ENCODE data around the gene ST6GALNAC1.

Gene ST6GALNAC1

DNA sequence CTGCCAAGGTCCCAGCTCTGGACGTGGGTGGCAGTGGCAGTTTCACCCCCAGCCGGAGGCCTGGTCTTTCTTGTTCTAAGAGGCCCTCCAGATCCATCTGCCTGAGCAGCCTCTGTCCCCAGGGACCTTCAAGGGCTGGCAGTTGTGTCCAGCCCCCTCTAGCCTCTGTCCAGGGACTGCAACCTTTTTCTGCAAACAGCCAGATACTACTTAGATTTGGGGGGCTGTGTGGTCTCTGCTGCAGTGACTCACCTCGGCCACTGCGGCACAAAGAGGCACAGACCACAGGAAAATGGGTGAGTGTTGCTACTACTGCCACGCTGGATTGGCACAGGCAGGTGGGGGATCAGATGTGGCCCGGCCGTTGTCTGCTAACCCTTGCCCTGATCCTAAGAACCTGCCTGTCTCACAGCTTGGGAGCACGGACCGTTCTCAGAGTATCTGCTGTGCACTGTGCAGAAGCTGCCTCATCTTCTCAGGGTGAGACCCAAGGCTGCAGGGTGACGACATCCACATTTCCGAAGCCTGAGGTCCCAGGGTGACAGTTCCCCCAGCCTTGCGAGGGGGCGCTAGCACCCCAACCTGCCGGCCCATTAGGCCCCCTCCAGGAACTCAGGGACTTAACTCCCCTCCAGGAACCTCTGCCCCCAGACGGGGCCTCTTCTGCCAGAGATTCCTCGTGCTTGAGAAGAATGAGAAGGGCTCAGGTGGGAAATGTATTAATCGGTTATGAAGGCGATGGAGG is 39.6 kb upstream of the ST6GALNAC1 start:
- DNase-seq (ENCODE audit: low spot score), result no peak
- TF ChIP-seq, protein P1, sequence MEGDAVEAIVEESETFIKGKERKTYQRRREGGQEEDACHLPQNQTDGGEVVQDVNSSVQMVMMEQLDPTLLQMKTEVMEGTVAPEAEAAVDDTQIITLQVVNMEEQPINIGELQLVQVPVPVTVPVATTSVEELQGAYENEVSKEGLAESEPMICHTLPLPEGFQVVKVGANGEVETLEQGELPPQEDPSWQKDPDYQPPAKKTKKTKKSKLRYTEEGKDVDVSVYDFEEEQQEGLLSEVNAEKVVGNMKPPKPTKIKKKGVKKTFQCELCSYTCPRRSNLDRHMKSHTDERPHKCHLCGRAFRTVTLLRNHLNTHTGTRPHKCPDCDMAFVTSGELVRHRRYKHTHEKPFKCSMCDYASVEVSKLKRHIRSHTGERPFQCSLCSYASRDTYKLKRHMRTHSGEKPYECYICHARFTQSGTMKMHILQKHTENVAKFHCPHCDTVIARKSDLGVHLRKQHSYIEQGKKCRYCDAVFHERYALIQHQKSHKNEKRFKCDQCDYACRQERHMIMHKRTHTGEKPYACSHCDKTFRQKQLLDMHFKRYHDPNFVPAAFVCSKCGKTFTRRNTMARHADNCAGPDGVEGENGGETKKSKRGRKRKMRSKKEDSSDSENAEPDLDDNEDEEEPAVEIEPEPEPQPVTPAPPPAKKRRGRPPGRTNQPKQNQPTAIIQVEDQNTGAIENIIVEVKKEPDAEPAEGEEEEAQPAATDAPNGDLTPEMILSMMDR (IDR thresholded peaks at IDR 0.05; ENCODE audit: borderline replicate concordance, control extremely low read depth, extremely low read depth, insufficient read depth, missing control alignments), result no peak
- in situ Hi-C loops (cut with MboI; ENCODE audit: low sequenced_read_pairs, unreplicated experiment), result no loop called here

DNA sequence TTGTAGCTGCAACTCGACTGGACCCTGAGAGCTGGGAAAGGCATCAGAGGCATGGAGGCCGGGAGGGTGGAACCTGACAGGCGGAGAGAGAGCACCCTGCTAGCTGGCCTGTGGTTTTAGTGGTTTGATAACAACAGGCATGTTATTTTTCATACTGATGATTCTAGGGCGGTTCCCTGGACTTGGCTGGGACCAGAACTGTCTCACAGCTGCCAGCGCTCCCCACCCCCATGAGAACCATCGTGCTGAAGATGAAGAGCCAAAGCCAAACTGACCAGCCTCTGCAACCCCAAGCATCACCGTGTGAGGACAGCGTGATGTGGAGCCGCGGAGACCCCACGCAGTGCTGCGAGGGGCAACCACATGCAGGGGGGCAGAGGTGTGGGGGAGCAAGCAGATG is 38.7 kb upstream of the ST6GALNAC1 start:
- DNase-seq (ENCODE audit: low spot score), result no peak
- TF ChIP-seq, protein P1 (IDR thresholded peaks at IDR 0.05; ENCODE audit: borderline replicate concordance, control extremely low read depth, extremely low read depth, insufficient read depth, missing control alignments), result no peak
- in situ Hi-C loops (cut with MboI; ENCODE audit: low sequenced_read_pairs, unreplicated experiment), result no loop called here

DNA sequence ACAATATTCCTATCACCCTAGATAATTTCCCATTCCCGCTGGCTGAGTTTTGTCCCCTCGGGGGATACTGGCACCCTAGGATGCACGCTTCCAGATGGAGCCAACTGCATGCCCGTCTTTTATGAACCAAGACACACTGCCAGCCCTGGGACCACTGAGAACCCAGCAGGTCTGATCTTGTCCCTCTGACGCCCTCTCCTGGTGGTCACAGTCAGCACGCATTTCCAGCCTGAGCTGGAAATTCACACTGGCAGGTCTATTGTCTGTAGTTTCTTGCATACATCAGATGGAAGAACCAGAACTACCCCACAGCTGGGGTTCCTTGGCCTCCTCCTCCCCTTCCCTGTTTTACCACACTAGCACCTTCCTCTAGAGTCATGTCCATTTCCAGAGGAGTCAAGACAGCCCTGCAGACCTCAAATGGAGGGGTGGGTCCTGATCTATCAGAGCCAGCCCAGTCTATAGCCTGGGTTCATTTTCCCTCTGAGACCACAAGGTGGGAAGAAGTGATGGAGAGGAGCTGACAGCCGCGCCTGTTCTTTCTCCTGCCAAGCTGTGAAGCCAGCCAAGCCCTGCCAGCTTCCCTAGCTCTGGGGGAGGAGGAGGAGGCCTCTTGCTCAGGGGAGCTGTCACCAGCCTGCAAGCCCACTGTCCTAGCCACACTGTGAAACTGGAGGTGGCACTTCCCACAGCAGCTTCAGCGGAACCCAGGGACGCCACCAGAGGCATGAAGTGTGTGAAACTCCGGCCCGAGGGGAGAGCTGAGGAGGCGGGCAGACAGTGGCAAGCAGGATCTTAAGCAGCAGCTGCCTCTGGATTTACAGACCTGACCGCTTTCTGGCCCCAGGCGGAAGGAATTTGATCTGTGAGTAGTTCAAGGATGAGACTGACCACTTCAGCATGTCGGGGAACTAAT is 37.9 kb upstream of the ST6GALNAC1 start:
- TF ChIP-seq, protein P1 (IDR thresholded peaks at IDR 0.05; ENCODE audit: borderline replicate concordance, control extremely low read depth, extremely low read depth, insufficient read depth, missing control alignments), result peak; percentile 72
- DNase-seq (ENCODE audit: low spot score), result peak; percentile 82
- in situ Hi-C loops (cut with MboI; ENCODE audit: low sequenced_read_pairs, unreplicated experiment), result no loop called here

DNA sequence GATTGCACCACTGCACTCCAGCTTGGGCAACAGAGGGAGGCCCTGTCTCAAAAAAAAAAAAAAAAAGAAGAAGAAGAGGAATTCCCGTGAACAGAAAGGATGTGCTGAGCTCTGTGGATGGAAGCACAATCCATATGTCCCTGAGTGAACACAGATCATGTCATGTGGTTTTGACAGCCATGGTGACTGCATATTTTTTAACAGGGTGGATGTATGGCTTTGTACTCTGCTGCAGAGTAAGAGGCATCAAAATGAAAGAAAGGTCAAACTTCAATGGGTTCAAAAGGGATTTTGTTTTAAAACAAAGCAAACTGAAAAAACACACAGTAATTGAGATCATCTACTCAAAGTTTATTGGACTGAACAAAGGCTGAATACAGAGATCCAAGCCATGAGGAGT is 35.7 kb upstream of the ST6GALNAC1 start:
- no peak for DNase-seq (ENCODE audit: low spot score)
- in situ Hi-C loops (cut with MboI; ENCODE audit: low sequenced_read_pairs, unreplicated experiment), result no loop called here
- TF ChIP-seq, protein P1 (IDR thresholded peaks at IDR 0.05; ENCODE audit: borderline replicate concordance, control extremely low read depth, extremely low read depth, insufficient read depth, missing control alignments), result no peak

DNA sequence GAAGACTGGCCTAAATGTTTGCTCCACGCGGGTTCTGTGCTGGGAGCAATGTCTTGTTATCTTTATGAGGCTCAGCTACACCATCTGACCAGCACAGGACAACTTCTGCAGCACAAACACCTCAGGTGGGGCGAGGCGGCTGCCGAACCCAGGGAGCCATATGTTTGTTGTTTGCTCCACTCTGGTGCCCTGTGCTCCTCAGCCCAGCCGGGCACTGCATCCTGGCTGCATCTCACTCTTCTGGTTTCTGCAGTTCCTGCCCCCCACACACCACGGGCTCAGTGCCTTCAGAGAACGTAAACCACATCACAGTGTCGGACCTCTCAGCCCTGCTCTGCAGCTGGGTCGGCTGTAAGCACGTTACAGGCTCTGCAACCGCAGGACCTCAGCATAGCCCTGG is 34.8 kb upstream of the ST6GALNAC1 start:
- TF ChIP-seq, protein P1 (IDR thresholded peaks at IDR 0.05; ENCODE audit: borderline replicate concordance, control extremely low read depth, extremely low read depth, insufficient read depth, missing control alignments), result no peak
- in situ Hi-C loops (cut with MboI; ENCODE audit: low sequenced_read_pairs, unreplicated experiment), result no loop called here
- DNase-seq (ENCODE audit: low spot score), result no peak

DNA sequence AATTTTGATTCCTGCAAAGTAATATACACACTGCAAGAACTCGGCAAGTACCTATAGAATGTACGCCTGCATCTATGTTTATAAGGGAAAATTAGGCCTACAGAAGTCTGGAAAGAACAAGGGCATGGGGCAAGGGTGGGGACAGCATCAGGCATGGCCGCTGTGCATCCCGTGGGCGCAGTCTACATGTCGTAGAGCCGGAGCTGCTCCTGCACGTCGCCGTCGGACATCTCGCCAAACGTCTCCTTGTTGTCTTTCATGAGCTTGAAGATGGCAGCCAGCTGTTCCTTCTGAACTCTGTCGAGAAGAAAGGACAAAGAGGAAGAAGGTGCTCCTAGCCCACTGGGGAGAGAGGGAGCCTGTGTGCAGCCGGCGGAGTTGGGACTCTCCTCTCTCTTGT is 33.8 kb upstream of the ST6GALNAC1 start:
- TF ChIP-seq, protein P1 (IDR thresholded peaks at IDR 0.05; ENCODE audit: borderline replicate concordance, control extremely low read depth, extremely low read depth, insufficient read depth, missing control alignments), result no peak
- in situ Hi-C loops (cut with MboI; ENCODE audit: low sequenced_read_pairs, unreplicated experiment), result no loop called here
- DNase-seq (ENCODE audit: low spot score), result no peak
